ENCODE data around the gene ERICH4. TPM values are rescaled to one million over a fixed set of nuclear protein-coding genes. Genes with fewer than 3 reads are reported as not detected.
A peak's percentile ranks its signal among the peaks of the same experiment; 100 is the strongest.

Gene ERICH4
- polyA plus RNA-seq, 1 of the 3 experiments (the other 2 are of a cell fraction), result not detected

DNA sequence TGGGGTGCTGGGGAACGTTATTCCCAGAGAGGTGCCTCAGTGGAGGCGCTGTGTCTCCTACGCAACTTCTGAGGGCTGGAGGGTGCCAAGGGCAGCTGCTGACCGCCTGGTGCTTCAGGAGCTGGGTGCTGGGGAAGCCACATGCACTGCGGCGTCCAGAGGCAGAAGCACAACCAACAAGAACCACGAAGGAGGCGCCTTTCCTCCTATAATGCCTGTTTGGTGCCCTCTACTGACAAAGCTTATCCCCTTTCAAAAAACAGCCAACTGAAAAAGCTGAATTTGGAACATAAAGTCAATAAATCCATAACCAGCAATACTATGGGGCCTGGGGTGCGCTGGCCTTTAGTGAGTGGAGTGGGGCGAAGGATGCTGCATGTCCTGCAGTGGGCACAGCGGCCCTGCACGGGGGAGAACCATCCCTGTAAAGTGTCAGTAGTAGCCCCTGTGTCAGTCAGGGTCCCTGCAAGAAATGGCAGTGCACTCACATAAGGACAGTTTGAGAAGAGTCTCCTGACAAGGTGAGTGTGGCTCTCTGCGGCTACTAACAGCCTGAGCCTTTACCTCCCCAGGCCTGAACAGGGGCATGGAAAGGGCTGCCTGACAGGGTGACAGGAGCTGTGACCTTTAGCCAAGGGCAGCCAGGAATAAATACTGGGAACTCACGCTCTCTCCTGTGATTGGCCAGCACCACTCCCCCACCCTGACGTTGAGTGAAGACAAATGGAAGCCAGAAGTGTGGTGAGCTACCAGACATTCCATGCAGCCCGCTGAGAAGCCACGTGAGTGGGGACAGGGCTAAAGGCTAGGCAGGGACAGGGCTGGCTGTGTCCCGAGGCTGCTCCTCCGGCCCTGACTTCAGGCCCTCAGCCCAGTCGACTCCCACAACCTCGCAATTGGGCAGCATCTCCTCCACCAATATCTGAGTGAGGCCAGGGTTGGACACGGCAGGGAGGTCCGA, 11.2 kb upstream of the ERICH4 start:
- POLR2A ChIA-PET, result no interaction called here
- H4K20me1 ChIP-seq (ENCODE audit: insufficient read depth), result no peaks in the 10 kb centered on the region
- no peaks in the 10 kb centered on the region for H3K27me3 ChIP-seq (ENCODE audit: insufficient read depth)
- no peak overlapping the region for H3K9ac ChIP-seq
- H3K27ac ChIP-seq (ENCODE audit: low read depth in 2 of 2, low read length in 1 of 2), result no peak overlapping the region
- H3K4me2 ChIP-seq, result no peak overlapping the region
- peaks cover 0 to 7% of the 10 kb centered on the region in 2 experiments; a peak in 1 of 4 replicates for H3K4me1 ChIP-seq (ENCODE audit: control insufficient read depth in 1 of 2, insufficient read depth in 2 of 2, low read depth in 1 of 2, low read length in 1 of 2)
- H3K9me3 ChIP-seq, result no peaks in the 10 kb centered on the region
- H3K79me2 ChIP-seq (ENCODE audit: insufficient read depth), result no peaks in the 10 kb centered on the region
- peaks cover 4 to 9% of the 10 kb centered on the region in 2 experiments for H3K36me3 ChIP-seq (replicated peaks in 1 of 2; ENCODE audit: control insufficient read depth in 1 of 2, insufficient read depth in 2 of 2, low read length in 1 of 2)
- CTCF ChIA-PET, result interaction anchor here (1.0 to 1.8 kb wide), 5 partner anchors 8 to 112 kb away, joined by 3 to 8 read pairs (median 3); partner anchors contain the start of gene DMAC2
- H3K9me2 ChIP-seq, result no peaks in the 10 kb centered on the region
- WGBS (ENCODE audit: low lambda C conversion rate), result 89% methylated on average over 20 of the region's 23 CpGs
- TF ChIP-seq MXI1 (IDR thresholded peaks at IDR 0.05; ENCODE audit: low read depth, low read length) (no peak), FOXJ3 (CRISPR knock-in tag; IDR thresholded peaks at IDR 0.05) (no peak), RAD21 (IDR thresholded peaks at IDR 0.05; ENCODE audit: low read length) (peak; percentile 31; the same call in 1 of the 2 replicates), MAX (IDR thresholded peaks at IDR 0.05; ENCODE audit: low read depth) (no peak), ZBTB33 (IDR thresholded peaks at IDR 0.05; ENCODE audit: borderline replicate concordance, low read depth) (no peak), EZH2phosphoT487 (IDR thresholded peaks at IDR 0.05; ENCODE audit: borderline replicate concordance, low read depth) (no peak)
- TF ChIP-seq, protein P1, sequence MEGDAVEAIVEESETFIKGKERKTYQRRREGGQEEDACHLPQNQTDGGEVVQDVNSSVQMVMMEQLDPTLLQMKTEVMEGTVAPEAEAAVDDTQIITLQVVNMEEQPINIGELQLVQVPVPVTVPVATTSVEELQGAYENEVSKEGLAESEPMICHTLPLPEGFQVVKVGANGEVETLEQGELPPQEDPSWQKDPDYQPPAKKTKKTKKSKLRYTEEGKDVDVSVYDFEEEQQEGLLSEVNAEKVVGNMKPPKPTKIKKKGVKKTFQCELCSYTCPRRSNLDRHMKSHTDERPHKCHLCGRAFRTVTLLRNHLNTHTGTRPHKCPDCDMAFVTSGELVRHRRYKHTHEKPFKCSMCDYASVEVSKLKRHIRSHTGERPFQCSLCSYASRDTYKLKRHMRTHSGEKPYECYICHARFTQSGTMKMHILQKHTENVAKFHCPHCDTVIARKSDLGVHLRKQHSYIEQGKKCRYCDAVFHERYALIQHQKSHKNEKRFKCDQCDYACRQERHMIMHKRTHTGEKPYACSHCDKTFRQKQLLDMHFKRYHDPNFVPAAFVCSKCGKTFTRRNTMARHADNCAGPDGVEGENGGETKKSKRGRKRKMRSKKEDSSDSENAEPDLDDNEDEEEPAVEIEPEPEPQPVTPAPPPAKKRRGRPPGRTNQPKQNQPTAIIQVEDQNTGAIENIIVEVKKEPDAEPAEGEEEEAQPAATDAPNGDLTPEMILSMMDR (IDR thresholded peaks at IDR 0.05), result peak; percentile 33
- no peak overlapping the region; a peak in 1 of 4 replicates for H3K4me3 ChIP-seq (ENCODE audit: low read depth in 2 of 2, low read length in 1 of 2)
- H3F3A ChIP-seq (replicated peaks; ENCODE audit: insufficient read depth), result peaks cover 6% of the 10 kb centered on the region
- no peak overlapping the region for H2AFZ ChIP-seq (ENCODE audit: low read depth)
- no peak for DNase-seq

- H3K4me2 ChIP-seq, result no peak overlapping the region
- DNase-seq, result no peak
- TF ChIP-seq TCF12 (IDR thresholded peaks at IDR 0.05), result no peak
- no peak for TF ChIP-seq RXRA (IDR thresholded peaks at IDR 0.05; ENCODE audit: borderline replicate concordance, low read depth)
- H3K4me3 ChIP-seq (ENCODE audit: low read depth in 2 of 2, low read length in 1 of 2), result no peak overlapping the region
- H2AFZ ChIP-seq (ENCODE audit: low read depth), result no peak overlapping the region
- ChIA-PET CTCF (no interaction called here), POLR2A (no interaction called here)
- H3K27me3 ChIP-seq (ENCODE audit: insufficient read depth), result no peaks in the 10 kb centered on the region
- H3K27ac ChIP-seq (ENCODE audit: low read depth in 2 of 2, low read length in 1 of 2), result no peak overlapping the region
- no peak overlapping the region for H3K9ac ChIP-seq
- peaks cover 5% of the 10 kb centered on the region; the same call in 1 of the 2 replicates for H3K79me2 ChIP-seq (ENCODE audit: insufficient read depth)
- H4K20me1 ChIP-seq (ENCODE audit: insufficient read depth), result no peaks in the 10 kb centered on the region
- no peaks in the 10 kb centered on the region for H3K9me2 ChIP-seq
- H3K36me3 ChIP-seq (replicated peaks in 1 of 2; ENCODE audit: control insufficient read depth in 1 of 2, insufficient read depth in 2 of 2, low read length in 1 of 2), result peaks cover 4 to 14% of the 10 kb centered on the region in 2 experiments
- peaks cover 0 to 3% of the 10 kb centered on the region in 2 experiments; a peak in 1 of 4 replicates for H3K4me1 ChIP-seq (ENCODE audit: control insufficient read depth in 1 of 2, insufficient read depth in 2 of 2, low read depth in 1 of 2, low read length in 1 of 2)
- no peaks in the 10 kb centered on the region for H3K9me3 ChIP-seq
- peaks cover 6% of the 10 kb centered on the region for H3F3A ChIP-seq (replicated peaks; ENCODE audit: insufficient read depth)
- 97% methylated on average over 11 of the region's 18 CpGs for WGBS (ENCODE audit: low lambda C conversion rate)
Observed at GRCh38 chr19:41433171-41433570, 9.8 kb upstream of the ERICH4 start.

Data from SK-N-SH (cell line).